Ishikawa (cell line): Measurements from ENCODE around the gene HSPBP1.

Source experiments
- CEBPB ChIP-seq: IDR thresholded peaks from 2 replicates; pipeline ENCODE4 v1.6.1; 2012
- CREB1 ChIP-seq: IDR thresholded peaks from 2 replicates; pipeline ENCODE4 v1.6.1; 2012; ENCODE audit warnings: low read depth
- EGR1 ChIP-seq: IDR thresholded peaks from 2 replicates; pipeline ENCODE4 v1.6.1; 2012
- EP300 ChIP-seq: IDR thresholded peaks from 2 replicates; pipeline ENCODE4 v1.6.1; 2012; ENCODE audit warnings: borderline replicate concordance
- FOXM1 ChIP-seq: IDR thresholded peaks from 2 replicates; pipeline ENCODE4 v1.6.1; 2012; ENCODE audit warnings: low read depth, borderline replicate concordance
- NFIC ChIP-seq: IDR thresholded peaks from 2 replicates; pipeline ENCODE4 v1.6.1; 2012
- RAD21 ChIP-seq: IDR thresholded peaks from 2 replicates; pipeline ENCODE4 v1.6.1; 2012; ENCODE audit warnings: low read depth
- TAF1 ChIP-seq: IDR thresholded peaks from 2 replicates; pipeline ENCODE4 v1.6.1; 2012; ENCODE audit warnings: low read depth, mild to moderate bottlenecking
- TCF12 ChIP-seq: IDR thresholded peaks from 2 replicates; pipeline ENCODE4 v1.6.1; 2012; ENCODE audit warnings: low read depth
- TEAD4 ChIP-seq: IDR thresholded peaks from 2 replicates; pipeline ENCODE4 v1.6.1; 2012
- YY1 ChIP-seq: IDR thresholded peaks from 2 replicates; pipeline ENCODE4 v1.6.1; 2012; ENCODE audit warnings: low read depth
- ZBTB7A ChIP-seq: IDR thresholded peaks from 2 replicates; pipeline ENCODE4 v1.6.1; 2012; ENCODE audit warnings: low read depth
- TF ChIP-seq, protein P1 (sequence below): IDR thresholded peaks from 2 replicates; pipeline ENCODE4 v1.6.1; 2012; ENCODE audit warnings: low read depth, mild to moderate bottlenecking
- TF ChIP-seq, protein P2 (sequence below): IDR thresholded peaks from 2 replicates; pipeline ENCODE4 v1.6.1; 2012
- TF ChIP-seq, protein P3 (sequence below): IDR thresholded peaks from 2 replicates; pipeline ENCODE4 v1.6.1; 2012

The HSPBP1 gene

DNA sequence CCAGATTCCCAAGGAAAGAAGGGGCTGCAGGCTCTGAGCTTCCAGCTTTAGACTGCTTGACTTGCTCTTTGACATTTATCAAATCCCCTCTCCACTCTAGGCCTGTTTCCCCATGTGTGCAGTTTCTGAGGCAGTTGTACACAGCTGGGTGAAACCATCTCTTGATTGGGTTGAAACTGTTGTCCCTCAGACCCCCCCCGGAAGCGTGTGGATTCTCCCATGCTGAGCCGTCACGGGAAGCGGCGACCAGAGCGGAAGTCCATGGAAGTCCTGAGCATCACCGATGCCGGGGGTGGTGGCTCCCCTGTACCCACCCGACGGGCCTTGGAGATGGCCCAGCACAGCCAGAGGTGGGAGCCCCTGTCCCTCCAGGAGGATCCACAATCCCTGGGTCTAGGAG is 23.6 kb upstream of the HSPBP1 start:
- TF ChIP-seq CREB1: no peak
- no peak for TF ChIP-seq TAF1
- no peak for TF ChIP-seq ZBTB7A
- TF ChIP-seq, protein P1, sequence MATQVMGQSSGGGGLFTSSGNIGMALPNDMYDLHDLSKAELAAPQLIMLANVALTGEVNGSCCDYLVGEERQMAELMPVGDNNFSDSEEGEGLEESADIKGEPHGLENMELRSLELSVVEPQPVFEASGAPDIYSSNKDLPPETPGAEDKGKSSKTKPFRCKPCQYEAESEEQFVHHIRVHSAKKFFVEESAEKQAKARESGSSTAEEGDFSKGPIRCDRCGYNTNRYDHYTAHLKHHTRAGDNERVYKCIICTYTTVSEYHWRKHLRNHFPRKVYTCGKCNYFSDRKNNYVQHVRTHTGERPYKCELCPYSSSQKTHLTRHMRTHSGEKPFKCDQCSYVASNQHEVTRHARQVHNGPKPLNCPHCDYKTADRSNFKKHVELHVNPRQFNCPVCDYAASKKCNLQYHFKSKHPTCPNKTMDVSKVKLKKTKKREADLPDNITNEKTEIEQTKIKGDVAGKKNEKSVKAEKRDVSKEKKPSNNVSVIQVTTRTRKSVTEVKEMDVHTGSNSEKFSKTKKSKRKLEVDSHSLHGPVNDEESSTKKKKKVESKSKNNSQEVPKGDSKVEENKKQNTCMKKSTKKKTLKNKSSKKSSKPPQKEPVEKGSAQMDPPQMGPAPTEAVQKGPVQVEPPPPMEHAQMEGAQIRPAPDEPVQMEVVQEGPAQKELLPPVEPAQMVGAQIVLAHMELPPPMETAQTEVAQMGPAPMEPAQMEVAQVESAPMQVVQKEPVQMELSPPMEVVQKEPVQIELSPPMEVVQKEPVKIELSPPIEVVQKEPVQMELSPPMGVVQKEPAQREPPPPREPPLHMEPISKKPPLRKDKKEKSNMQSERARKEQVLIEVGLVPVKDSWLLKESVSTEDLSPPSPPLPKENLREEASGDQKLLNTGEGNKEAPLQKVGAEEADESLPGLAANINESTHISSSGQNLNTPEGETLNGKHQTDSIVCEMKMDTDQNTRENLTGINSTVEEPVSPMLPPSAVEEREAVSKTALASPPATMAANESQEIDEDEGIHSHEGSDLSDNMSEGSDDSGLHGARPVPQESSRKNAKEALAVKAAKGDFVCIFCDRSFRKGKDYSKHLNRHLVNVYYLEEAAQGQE: no peak
- TF ChIP-seq, protein P2, sequence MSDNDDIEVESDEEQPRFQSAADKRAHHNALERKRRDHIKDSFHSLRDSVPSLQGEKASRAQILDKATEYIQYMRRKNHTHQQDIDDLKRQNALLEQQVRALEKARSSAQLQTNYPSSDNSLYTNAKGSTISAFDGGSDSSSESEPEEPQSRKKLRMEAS: no peak
- no peak for TF ChIP-seq YY1
- TF ChIP-seq, protein P3, sequence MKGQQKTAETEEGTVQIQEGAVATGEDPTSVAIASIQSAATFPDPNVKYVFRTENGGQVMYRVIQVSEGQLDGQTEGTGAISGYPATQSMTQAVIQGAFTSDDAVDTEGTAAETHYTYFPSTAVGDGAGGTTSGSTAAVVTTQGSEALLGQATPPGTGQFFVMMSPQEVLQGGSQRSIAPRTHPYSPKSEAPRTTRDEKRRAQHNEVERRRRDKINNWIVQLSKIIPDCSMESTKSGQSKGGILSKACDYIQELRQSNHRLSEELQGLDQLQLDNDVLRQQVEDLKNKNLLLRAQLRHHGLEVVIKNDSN: no peak
- no peak for TF ChIP-seq EGR1

DNA sequence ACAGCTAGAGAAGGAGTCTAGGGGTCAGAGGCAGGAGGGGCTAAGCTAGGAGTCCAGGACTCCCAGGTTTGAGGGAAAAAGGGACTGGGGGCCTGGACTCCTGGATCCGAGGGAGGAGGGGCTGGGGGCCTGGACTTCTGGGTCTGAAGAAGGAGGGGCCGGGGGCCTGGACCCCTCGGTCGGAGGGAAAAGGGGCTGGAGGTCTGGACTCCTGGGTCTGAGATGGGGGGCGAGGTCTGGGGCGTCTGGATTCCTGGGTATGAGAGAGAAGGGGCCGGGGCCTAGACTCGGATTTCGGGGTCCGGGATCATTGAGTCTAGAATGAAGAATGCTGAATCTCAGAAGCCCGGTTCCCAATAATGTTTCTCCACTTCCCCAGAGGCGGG is 22.4 kb upstream of the HSPBP1 start:
- TF ChIP-seq ZBTB7A (no peak), TAF1 (no peak), EGR1 (no peak), CREB1 (no peak), EP300 (no peak), TEAD4 (no peak), RAD21 (no peak), YY1 (no peak), TCF12 (no peak), CEBPB (no peak)
- TF ChIP-seq, protein P1: no peak
- TF ChIP-seq, protein P3: no peak
- TF ChIP-seq, protein P2: no peak

DNA sequence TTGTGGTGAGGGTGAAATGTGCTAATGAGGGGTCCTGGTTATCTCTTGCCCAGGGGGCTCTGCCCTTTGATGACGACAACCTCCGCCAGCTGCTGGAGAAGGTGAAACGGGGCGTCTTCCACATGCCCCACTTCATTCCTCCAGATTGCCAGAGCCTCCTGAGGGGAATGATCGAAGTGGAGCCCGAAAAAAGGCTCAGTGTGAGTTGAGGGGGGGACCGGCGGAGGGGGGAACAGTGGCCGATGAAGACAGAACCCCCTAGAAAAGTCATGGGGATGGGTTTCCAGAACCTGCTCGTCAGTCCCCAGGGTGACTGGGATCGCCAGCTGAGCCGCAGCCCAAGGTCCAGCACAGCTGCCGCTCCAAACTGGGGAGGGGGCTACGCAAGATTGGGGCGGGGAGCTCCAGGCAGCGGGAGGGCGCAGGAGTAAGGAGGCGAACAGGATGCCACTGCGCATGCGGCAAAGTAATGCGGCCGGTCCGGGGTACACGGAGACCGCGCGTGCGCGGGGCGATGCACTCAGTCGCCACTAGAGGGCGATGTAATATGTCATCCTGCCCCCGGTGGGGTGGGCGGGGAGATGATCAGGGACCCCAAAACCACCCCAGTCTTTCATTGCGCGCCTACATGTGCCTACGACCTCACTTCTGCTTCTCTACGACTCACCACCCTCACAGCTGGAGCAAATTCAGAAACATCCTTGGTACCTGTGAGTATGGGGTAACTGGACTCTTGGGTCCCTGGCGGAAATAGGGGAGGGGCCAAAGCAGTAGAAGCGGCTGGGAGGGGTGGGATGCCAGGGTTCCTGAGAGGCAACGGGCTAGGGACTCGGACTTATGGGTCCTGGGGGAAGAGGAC is 21.8 kb upstream of the HSPBP1 start:
- TF ChIP-seq RAD21 (peak; percentile 73), ZBTB7A (peak; percentile 92), EGR1 (no peak)
- TF ChIP-seq, protein P2: 0 out of 2 replicates have a peak, but pooled peaks have one; percentile 26

DNA sequence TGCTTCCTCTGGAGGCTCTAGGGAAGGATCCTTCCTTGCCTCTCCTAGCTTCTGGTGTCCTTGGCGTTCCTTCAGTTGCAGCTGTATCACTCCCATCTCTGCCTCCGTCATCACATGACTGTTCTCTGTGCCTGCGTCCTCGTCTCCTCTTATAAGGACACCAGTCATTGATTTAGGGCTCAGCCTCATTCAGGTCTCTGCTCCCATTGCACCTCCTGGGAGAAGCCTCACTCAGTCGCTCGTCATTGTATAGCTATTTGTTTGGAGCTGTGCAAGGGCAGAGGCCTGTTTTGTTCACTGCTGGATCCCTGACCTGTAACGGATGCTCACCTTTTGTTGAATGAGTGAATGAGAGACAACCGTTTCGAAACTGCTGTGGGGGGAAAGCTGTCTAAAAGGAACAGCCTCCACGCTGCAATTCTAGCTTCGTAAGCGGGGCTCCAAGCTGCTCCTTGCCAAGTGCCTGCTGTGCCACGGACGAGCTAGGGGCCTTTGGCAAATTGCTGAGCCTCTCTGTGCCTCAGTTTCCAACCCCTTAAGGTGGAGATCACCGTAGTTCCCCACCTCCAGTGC is 21.1 kb upstream of the HSPBP1 start:
- TF ChIP-seq EGR1: no peak
- TF ChIP-seq NFIC: no peak

DNA sequence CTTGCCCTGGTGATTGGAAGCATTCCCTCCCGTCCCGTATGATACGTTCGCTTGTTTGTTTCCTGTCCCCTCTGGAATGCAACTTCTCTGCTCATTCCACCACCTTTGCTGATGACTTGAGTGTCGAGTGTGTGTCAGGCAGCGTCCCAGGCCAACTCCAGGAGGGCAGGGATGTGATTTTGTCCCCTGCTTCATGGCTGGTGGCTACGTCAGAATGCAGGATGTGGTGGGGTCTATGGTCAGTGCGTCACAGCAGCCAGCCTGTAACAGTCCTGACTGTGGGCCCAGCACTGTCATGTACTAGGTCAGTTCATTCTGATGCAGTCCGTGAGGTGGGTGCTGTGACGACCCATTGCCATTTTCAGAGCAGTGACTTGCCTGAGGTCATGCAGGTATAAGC is 20.1 kb upstream of the HSPBP1 start:
- TF ChIP-seq EP300 (no peak), TCF12 (no peak), CREB1 (no peak), FOXM1 (no peak), ZBTB7A (no peak), TAF1 (no peak), YY1 (no peak), TEAD4 (no peak), NFIC (no peak)
- TF ChIP-seq, protein P2: no peak
- TF ChIP-seq, protein P3: no peak
- TF ChIP-seq, protein P1: no peak
